BJ (cell line): ENCODE results near the gene DHX38. TPM values are rescaled to one million over a fixed set of nuclear protein-coding genes. Genes with fewer than 3 reads are reported as not detected.

Source experiments
- CTCF ChIA-PET: fragments of 350-600 bp; formaldehyde crosslinking; extraction: SDS; loops from one replicate; lab custom pipeline; 2021; ENCODE audit warnings: antibody characterized with exemption, inconsistent platforms; lab: Yijun Ruan, JAX
- POLR2A ChIA-PET: fragments of 300-600 bp; sonication (Branson Sonifier 250); formaldehyde crosslinking; extraction: SDS; loops from one replicate; lab custom pipeline; 2021; ENCODE audit warnings: antibody characterized with exemption; lab: Charles Lee
- DNase-seq: peaks from one replicate; pipeline ENCODE4 v3.0.0-alpha.2; 2011; ENCODE audit warnings: low read depth
- H3K27me3 ChIP-seq: 2 replicates; pipeline ENCODE4 v1.6.0; 2011; ENCODE audit warnings: low read length; ENCODE audit not compliant: control insufficient read depth, insufficient read depth
- H3K36me3 ChIP-seq: 2 replicates; pipeline ENCODE4 v1.5.1; 2011; ENCODE audit warnings: low read length; ENCODE audit not compliant: control insufficient read depth, insufficient read depth
- H3K4me3 ChIP-seq: 2 replicates; pipeline ENCODE4 v1.5.1; 2011; ENCODE audit warnings: low read depth, mild to moderate bottlenecking, control low read depth, low read length
- polyA plus RNA-seq: library from polyadenylated mRNA; depleted of rRNA; stranded (reverse); fragments of >200 nt; gene quantifications from 2 replicates; pipeline ENCODE4 v1.2.3, GENCODE V29; 2011; rRNA removed
- TF ChIP-seq, protein P1 (sequence below): IDR thresholded peaks from 2 replicates; pipeline ENCODE4 v1.5.1; 2011; ENCODE audit warnings: low read depth, mild to moderate bottlenecking, control low read depth, inconsistent platforms, low read length, moderate library complexity; ENCODE audit not compliant: insufficient read depth

Gene DHX38
- polyA plus RNA-seq, 1 experiment = 37.6 TPM

DNA sequence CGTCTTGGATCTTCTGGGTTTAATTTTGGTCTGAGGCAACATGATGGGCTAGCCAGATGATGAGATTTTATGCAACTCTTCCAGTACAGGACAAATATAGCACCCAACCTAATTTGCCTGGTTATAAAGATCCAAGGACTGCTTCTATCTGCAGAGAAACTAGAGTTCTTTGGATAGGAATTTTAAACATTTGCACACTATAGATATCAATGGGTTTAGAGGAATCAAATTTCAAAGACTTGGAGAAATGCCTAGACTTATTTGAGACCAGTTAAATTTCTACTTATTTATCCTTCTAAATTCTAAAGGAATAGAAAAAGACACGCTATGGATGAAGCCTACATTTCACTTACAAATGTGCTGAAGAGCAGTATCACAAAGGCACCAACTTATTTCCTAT, 65.7 kb downstream of the DHX38 start:
- POLR2A ChIA-PET = no interaction called here
- Histone ChIP-seq H3K27me3 (no peaks in the 10 kb centered on the region; the same call in 1 of the 2 replicates), H3K4me3 (no peak overlapping the region), H3K36me3 (no peaks in the 10 kb centered on the region)
- no peak for DNase-seq
- CTCF ChIA-PET = no interaction called here
- TF ChIP-seq, protein P1, sequence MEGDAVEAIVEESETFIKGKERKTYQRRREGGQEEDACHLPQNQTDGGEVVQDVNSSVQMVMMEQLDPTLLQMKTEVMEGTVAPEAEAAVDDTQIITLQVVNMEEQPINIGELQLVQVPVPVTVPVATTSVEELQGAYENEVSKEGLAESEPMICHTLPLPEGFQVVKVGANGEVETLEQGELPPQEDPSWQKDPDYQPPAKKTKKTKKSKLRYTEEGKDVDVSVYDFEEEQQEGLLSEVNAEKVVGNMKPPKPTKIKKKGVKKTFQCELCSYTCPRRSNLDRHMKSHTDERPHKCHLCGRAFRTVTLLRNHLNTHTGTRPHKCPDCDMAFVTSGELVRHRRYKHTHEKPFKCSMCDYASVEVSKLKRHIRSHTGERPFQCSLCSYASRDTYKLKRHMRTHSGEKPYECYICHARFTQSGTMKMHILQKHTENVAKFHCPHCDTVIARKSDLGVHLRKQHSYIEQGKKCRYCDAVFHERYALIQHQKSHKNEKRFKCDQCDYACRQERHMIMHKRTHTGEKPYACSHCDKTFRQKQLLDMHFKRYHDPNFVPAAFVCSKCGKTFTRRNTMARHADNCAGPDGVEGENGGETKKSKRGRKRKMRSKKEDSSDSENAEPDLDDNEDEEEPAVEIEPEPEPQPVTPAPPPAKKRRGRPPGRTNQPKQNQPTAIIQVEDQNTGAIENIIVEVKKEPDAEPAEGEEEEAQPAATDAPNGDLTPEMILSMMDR = no peak

DNA sequence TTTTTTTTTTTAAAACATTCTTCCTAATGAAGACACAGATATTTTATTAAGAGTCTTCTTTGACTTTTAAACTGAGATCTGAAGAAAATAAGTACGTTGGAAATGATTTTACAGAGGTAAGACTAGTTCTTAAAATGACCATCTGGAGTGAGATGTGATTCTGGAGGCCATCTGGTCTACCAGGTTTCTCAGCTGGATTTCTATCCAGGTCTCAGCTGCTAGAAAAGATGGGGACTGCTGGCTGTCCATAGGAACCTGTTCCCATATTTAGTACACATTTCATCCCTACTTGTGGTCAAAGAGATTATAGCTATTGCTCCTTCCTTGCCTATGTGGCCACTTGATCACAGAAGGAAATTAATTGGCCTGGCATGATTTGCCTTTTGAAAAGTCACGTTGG, 66.2 kb downstream of the DHX38 start:
- Histone ChIP-seq H3K36me3 (no peaks in the 10 kb centered on the region), H3K27me3 (no peaks in the 10 kb centered on the region; the same call in 1 of the 2 replicates), H3K4me3 (no peak overlapping the region)
- TF ChIP-seq, protein P1 = no peak
- DNase-seq = no peak
- ChIA-PET CTCF (interaction anchor here (1.4 kb wide), 1 partner anchor 9 kb away, joined by 3 read pairs; no protein-coding TSS in a partner anchor), POLR2A (no interaction called here)

DNA sequence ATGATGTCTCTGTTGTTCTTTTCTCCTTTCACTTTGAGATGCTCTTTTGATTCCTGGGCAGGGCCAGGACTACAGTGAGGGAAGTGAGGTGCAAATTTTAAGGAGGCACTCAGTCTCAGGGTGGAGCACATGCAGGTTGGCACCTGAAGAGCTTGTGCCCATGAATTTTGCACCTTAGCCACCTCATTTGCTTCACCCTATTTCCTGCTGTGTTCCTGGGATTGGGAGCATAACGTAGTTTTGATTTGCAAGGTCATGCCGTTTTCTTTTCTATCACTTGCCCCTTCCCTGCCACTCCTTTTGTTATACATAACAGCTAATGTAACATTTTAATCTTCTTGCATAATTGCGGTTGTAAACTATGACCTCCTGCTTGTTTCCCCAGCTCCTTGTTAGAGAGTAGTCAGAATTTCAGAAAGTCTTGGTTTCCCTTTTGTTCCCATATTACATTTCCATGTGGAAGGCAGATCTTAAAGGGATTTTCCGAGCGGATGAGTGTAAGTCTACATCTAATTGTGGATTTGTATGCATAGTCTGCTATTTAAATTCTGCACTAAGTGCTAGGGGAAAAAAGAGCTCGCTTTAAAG, 68.6 kb downstream of the DHX38 start:
- Histone ChIP-seq H3K4me3 (no peak overlapping the region), H3K27me3 (no peaks in the 10 kb centered on the region; the same call in 1 of the 2 replicates), H3K36me3 (no peaks in the 10 kb centered on the region)
- ChIA-PET CTCF (interaction anchor here (0.6 to 1.3 kb wide), 2 partner anchors 11 to 19 kb away, joined by 3 to 4 read pairs; no protein-coding TSS in a partner anchor), POLR2A (no interaction called here)
- TF ChIP-seq, protein P1 = no peak
- no peak for DNase-seq

Other genes starting within 250 kb of the DHX38 start
- 13.5 and 13.6 TPM in 2 replicates for gene ATXN1L, start 247.9 kb upstream of the DHX38 start, polyA plus RNA-seq
- gene ZNF821, start 209.7 kb upstream of the DHX38 start, polyA plus RNA-seq = 3.5 and 5.0 TPM in 2 replicates
- gene IST1, start 198.3 kb upstream of the DHX38 start, polyA plus RNA-seq = 227 and 236 TPM in 2 replicates
- not detected in 2 replicates for gene PKD1L3, start 93.4 kb upstream of the DHX38 start, polyA plus RNA-seq
- gene DHODH, start 85.1 kb upstream of the DHX38 start, polyA plus RNA-seq = 2.7 and 3.1 TPM in 2 replicates
- gene HP, start 39.3 kb upstream of the DHX38 start, polyA plus RNA-seq = not detected in 2 replicates
- gene HPR, start 30.6 kb upstream of the DHX38 start, polyA plus RNA-seq = not detected in 2 replicates
- gene TXNL4B, start 227 bp upstream of the DHX38 start, polyA plus RNA-seq = 8.3 and 11.5 TPM in 2 replicates
- 0.04 and 0.07 TPM in 2 replicates for gene PMFBP1, start 78.3 kb downstream of the DHX38 start, polyA plus RNA-seq